HL-60 (cell line): ENCODE results near the gene MORC1.

ENCODE experiments used
- SPI1 ChIP-seq: IDR thresholded peaks from 2 replicates; pipeline ENCODE4 v1.6.1; 2012; ENCODE audit warnings: low read depth, mild to moderate bottlenecking, borderline replicate concordance
- TF ChIP-seq, protein P1 (sequence below): IDR thresholded peaks from one replicate; pipeline ENCODE4 v1.5.1; 2011; ENCODE audit warnings: low read length, control low read depth, inconsistent platforms; ENCODE audit not compliant: insufficient read depth
- TF ChIP-seq, protein P2 (sequence below): IDR thresholded peaks from 2 replicates; pipeline ENCODE4 v1.6.1; 2012; ENCODE audit warnings: low read depth; ENCODE audit not compliant: insufficient replicate concordance

DNA sequence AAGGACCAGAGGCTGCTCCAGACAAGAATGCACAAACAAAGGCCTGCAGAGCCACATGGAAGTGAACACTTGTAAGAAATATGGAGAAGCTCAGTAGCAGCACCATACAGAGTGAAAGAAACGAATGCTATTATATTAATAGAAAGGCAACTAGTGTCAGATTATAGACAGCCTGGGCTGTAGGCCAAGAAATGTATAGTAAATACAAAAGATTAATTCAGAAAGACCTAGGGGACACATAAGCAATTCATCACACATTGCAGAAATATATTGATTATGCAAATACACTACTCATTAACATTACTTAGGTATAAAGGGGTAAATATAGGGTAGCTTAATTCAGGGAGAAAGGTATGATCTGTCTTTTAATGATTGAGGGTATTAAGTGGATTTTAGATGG, 94.8 kb downstream of the MORC1 start:
- TF ChIP-seq, protein P1, sequence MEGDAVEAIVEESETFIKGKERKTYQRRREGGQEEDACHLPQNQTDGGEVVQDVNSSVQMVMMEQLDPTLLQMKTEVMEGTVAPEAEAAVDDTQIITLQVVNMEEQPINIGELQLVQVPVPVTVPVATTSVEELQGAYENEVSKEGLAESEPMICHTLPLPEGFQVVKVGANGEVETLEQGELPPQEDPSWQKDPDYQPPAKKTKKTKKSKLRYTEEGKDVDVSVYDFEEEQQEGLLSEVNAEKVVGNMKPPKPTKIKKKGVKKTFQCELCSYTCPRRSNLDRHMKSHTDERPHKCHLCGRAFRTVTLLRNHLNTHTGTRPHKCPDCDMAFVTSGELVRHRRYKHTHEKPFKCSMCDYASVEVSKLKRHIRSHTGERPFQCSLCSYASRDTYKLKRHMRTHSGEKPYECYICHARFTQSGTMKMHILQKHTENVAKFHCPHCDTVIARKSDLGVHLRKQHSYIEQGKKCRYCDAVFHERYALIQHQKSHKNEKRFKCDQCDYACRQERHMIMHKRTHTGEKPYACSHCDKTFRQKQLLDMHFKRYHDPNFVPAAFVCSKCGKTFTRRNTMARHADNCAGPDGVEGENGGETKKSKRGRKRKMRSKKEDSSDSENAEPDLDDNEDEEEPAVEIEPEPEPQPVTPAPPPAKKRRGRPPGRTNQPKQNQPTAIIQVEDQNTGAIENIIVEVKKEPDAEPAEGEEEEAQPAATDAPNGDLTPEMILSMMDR: no peak
- TF ChIP-seq SPI1: no peak
- TF ChIP-seq, protein P2, sequence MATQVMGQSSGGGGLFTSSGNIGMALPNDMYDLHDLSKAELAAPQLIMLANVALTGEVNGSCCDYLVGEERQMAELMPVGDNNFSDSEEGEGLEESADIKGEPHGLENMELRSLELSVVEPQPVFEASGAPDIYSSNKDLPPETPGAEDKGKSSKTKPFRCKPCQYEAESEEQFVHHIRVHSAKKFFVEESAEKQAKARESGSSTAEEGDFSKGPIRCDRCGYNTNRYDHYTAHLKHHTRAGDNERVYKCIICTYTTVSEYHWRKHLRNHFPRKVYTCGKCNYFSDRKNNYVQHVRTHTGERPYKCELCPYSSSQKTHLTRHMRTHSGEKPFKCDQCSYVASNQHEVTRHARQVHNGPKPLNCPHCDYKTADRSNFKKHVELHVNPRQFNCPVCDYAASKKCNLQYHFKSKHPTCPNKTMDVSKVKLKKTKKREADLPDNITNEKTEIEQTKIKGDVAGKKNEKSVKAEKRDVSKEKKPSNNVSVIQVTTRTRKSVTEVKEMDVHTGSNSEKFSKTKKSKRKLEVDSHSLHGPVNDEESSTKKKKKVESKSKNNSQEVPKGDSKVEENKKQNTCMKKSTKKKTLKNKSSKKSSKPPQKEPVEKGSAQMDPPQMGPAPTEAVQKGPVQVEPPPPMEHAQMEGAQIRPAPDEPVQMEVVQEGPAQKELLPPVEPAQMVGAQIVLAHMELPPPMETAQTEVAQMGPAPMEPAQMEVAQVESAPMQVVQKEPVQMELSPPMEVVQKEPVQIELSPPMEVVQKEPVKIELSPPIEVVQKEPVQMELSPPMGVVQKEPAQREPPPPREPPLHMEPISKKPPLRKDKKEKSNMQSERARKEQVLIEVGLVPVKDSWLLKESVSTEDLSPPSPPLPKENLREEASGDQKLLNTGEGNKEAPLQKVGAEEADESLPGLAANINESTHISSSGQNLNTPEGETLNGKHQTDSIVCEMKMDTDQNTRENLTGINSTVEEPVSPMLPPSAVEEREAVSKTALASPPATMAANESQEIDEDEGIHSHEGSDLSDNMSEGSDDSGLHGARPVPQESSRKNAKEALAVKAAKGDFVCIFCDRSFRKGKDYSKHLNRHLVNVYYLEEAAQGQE: no peak
